Mesenchymal stem cell (in vitro differentiated cells and primary cell): ENCODE data around the gene ALDH7A1. TPM values are rescaled to one million over a fixed set of nuclear protein-coding genes. Genes with fewer than 3 reads are reported as not detected.

Experiments
- DNase-seq: peaks from one replicate; pipeline ENCODE4 v3.0.0-alpha.2; 2013
- H2AFZ ChIP-seq: one replicate; pipeline ENCODE4 v1.6.1; 2013; ENCODE audit warnings: low read depth, mild to moderate bottlenecking, control low read depth, inconsistent platforms, low read length, moderate library complexity
- H2AK5ac ChIP-seq: 2 replicates; pipeline ENCODE4 v1.6.1; 2013; ENCODE audit warnings: low read length, moderate library complexity, mild to moderate bottlenecking, inconsistent platforms; ENCODE audit not compliant: severe bottlenecking
- H2BK120ac ChIP-seq: one replicate; pipeline ENCODE4 v1.6.1; 2013; ENCODE audit warnings: low read depth, mild to moderate bottlenecking, inconsistent platforms, low read length, moderate library complexity
- H2BK12ac ChIP-seq, 2 experiments: one replicate each; pipeline ENCODE4 v1.6.1; 2013; ENCODE audit warnings: inconsistent platforms in 2 of 2, low read length in 2 of 2, mild to moderate bottlenecking in 2 of 2, moderate library complexity in 2 of 2, control low read depth in 1 of 2
- H2BK15ac ChIP-seq: one replicate; pipeline ENCODE4 v1.6.1; 2013; ENCODE audit warnings: mild to moderate bottlenecking, low read depth, inconsistent platforms; ENCODE audit not compliant: poor library complexity, severe bottlenecking
- H2BK5ac ChIP-seq: 2 replicates; pipeline ENCODE4 v1.6.1; 2013; ENCODE audit warnings: low read depth, mild to moderate bottlenecking, low read length, control low read depth, inconsistent platforms; ENCODE audit not compliant: poor library complexity, severe bottlenecking
- H3K14ac ChIP-seq, 2 experiments: one replicate each; pipeline ENCODE4 v1.6.1; 2013; ENCODE audit warnings: inconsistent platforms in 2 of 2, low read length in 2 of 2, control low read depth in 1 of 2, mild to moderate bottlenecking in 1 of 2, moderate library complexity in 1 of 2
- H3K18ac ChIP-seq, 2 experiments: one replicate each; pipeline ENCODE4 v1.6.1; 2013; ENCODE audit warnings: inconsistent platforms in 2 of 2, low read length in 2 of 2, control low read depth in 1 of 2, low read depth in 1 of 2, mild to moderate bottlenecking in 1 of 2
- H3K23ac ChIP-seq, 2 experiments: one replicate each; pipeline ENCODE4 v1.6.1; 2013; ENCODE audit warnings: inconsistent platforms in 2 of 2, low read length in 2 of 2, mild to moderate bottlenecking in 2 of 2, moderate library complexity in 2 of 2, control low read depth in 1 of 2
- H3K27ac ChIP-seq: 2 replicates; pipeline ENCODE4 v1.5.1; 2013; ENCODE audit warnings: mild to moderate bottlenecking, moderate library complexity, low read length, control low read depth, inconsistent platforms; ENCODE audit not compliant: poor library complexity, severe bottlenecking
- H3K27me3 ChIP-seq, 2 experiments: 2 replicates each; pipeline versions ENCODE4 v1.6.1 to v1.7.0; 2013; ENCODE audit warnings: low read length in 2 of 2, mild to moderate bottlenecking in 2 of 2, moderate library complexity in 2 of 2, control low read depth in 1 of 2, inconsistent platforms in 1 of 2; ENCODE audit not compliant: control insufficient read depth in 1 of 2, insufficient read depth in 1 of 2
- H3K36me3 ChIP-seq, 2 experiments: 2 replicates each; pipeline versions ENCODE4 v1.6.1 to v1.7.0; 2013; ENCODE audit warnings: low read length in 2 of 2, control low read depth in 1 of 2, inconsistent platforms in 1 of 2, low read depth in 1 of 2, mild to moderate bottlenecking in 1 of 2; ENCODE audit not compliant: insufficient read depth in 2 of 2, control insufficient read depth in 1 of 2
- H3K4ac ChIP-seq, 2 experiments: one replicate each; pipeline ENCODE4 v1.6.1; 2013; ENCODE audit warnings: inconsistent platforms in 2 of 2, low read length in 2 of 2, mild to moderate bottlenecking in 2 of 2, moderate library complexity in 2 of 2, control low read depth in 1 of 2, low read depth in 1 of 2
- H3K4me1 ChIP-seq: 2 replicates; pipeline ENCODE4 v1.6.1; 2013; ENCODE audit warnings: low read depth, low read length, control low read depth; ENCODE audit not compliant: control insufficient read depth, insufficient read depth
- H3K4me2 ChIP-seq: 2 replicates; pipeline ENCODE4 v1.6.1; 2013; ENCODE audit warnings: low read length, mild to moderate bottlenecking, inconsistent platforms; ENCODE audit not compliant: poor library complexity, severe bottlenecking
- H3K4me3 ChIP-seq, 2 experiments: 2 replicates each; pipeline versions ENCODE4 v1.5.1 to v1.7.0; 2013; ENCODE audit warnings: low read length in 2 of 2, mild to moderate bottlenecking in 2 of 2, control low read depth in 1 of 2, low read depth in 1 of 2; ENCODE audit not compliant: insufficient read depth in 1 of 2
- H3K79me1 ChIP-seq: replicated peaks from 2 replicates; pipeline ENCODE4 v1.6.1; 2013; ENCODE audit warnings: mild to moderate bottlenecking, control low read depth, low read length, inconsistent platforms; ENCODE audit not compliant: poor library complexity, severe bottlenecking
- H3K9ac ChIP-seq: 2 replicates; pipeline ENCODE4 v1.7.0; 2013; ENCODE audit warnings: mild to moderate bottlenecking, low read length, moderate library complexity
- H3K9me3 ChIP-seq: 2 replicates; pipeline ENCODE4 v1.7.0; 2013; ENCODE audit warnings: mild to moderate bottlenecking, low read length; ENCODE audit not compliant: control insufficient read depth
- H4K8ac ChIP-seq: one replicate; pipeline ENCODE4 v1.6.1; 2013; ENCODE audit warnings: inconsistent platforms, mild to moderate bottlenecking, low read length, moderate library complexity
- H4K91ac ChIP-seq: one replicate; pipeline ENCODE4 v1.6.1; 2013; ENCODE audit warnings: mild to moderate bottlenecking, low read length, inconsistent platforms
- whole genome bisulfite sequencing: methylation state at CpG from one replicate; pipeline ENCODE4 v1.1.7; 2013; ENCODE audit warnings: mixed read lengths; 5-methylcytosine and 5-hydroxymethylcytosine counted together
- small RNA-seq: library from polyadenylated mRNA; stranded (forward); fragments of <200 nt; extraction: miRNeasy Mini kit (QIAGEN cat#:217004); gene quantifications from one replicate; pipeline ENCODE3, GENCODE V24; 2013; ENCODE audit warnings: low read depth

Gene ALDH7A1

DNA sequence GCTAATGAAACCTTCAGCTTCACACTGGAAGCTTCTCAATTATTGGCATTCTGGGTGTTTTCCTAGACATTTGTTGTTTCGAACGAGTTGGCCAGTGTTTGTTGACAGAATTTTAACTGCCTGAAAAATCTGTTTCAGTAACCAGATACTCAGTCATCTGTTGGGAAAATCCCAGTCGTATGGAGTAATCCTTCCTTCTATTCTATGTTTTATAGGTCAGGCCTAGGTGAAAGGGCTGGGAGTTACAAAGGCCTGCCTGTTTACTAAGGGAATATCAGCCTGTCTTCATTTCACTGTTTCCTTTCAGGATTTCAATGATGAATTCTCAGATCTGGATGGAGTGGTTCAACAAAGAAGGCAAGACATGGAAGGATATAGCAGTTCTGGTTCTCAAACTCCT, 111.9 kb downstream of the ALDH7A1 start:
- peak; percentile 10 for DNase-seq
- H3K23ac ChIP-seq, result no peak overlapping the region

DNA sequence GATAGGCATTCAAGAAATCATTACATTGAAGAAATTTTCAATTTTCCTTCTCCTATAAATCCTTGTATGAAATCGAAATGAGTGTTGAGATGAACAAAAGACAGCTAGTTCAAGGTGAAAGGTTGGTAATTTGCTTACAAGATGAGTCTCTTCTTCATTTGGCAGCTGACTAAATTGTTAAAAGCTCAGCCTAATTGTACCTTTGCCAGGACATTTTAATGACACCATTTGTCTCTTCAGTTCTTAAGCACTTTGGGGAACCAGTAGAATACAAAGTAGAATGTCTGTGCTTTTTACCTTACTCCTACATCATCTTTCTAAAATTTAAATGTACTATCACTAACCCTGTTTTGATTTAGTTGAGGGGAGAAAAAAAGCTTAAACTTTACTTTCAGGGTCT, 112.4 kb downstream of the ALDH7A1 start:
- Histone ChIP-seq H4K91ac (no peak overlapping the region), H2BK12ac (no peak overlapping the region), H3K23ac (no peak overlapping the region), H4K8ac (no peak overlapping the region), H3K4me3 (no peak overlapping the region), H3K4me1 (no peaks in the 10 kb centered on the region), H2BK5ac (no peak overlapping the region), H3K79me1 (peaks cover 12% of the 10 kb centered on the region), H3K14ac (no peak overlapping the region), H3K4ac (no peak overlapping the region), H3K4me2 (no peak overlapping the region), H3K9me3 (no peaks in the 10 kb centered on the region), H2BK15ac (no peak overlapping the region), H3K27ac (no peak overlapping the region), H3K9ac (no peak overlapping the region), H3K36me3 (peaks cover 23 to 79% of the 10 kb centered on the region in 2 experiments), H3K18ac (no peak overlapping the region), H2BK120ac (no peak overlapping the region), H2AK5ac (no peak overlapping the region), H2AFZ (no peak overlapping the region), H3K27me3 (no peaks in the 10 kb centered on the region)
- DNase-seq, result no peak
- WGBS, result no CpG with 5 or more reads among the region's 1 CpG

More for the DNA sequence above, 111.9 kb downstream of the ALDH7A1 start:
- 96% methylated on average over 2 of the region's 3 CpGs for WGBS
- no peak overlapping the region for H4K8ac ChIP-seq
- no peak overlapping the region for H2AFZ ChIP-seq
- no peak overlapping the region for H2AK5ac ChIP-seq
- H2BK5ac ChIP-seq, result no peak overlapping the region
- H4K91ac ChIP-seq, result no peak overlapping the region
- H2BK15ac ChIP-seq, result no peak overlapping the region
- H3K9me3 ChIP-seq, result no peaks in the 10 kb centered on the region
- no peak overlapping the region for H3K4ac ChIP-seq
- H3K4me1 ChIP-seq, result no peaks in the 10 kb centered on the region
- H3K9ac ChIP-seq, result no peak overlapping the region
- H3K4me3 ChIP-seq, result no peak overlapping the region
- H3K4me2 ChIP-seq, result no peak overlapping the region
- no peak overlapping the region for H2BK12ac ChIP-seq
- H3K18ac ChIP-seq, result no peak overlapping the region
- H3K14ac ChIP-seq, result no peak overlapping the region
- H3K27ac ChIP-seq, result no peak overlapping the region
- peaks cover 19 to 84% of the 10 kb centered on the region in 2 experiments for H3K36me3 ChIP-seq
- H3K27me3 ChIP-seq, result no peaks in the 10 kb centered on the region
- no peak overlapping the region for H2BK120ac ChIP-seq
- peaks cover 13% of the 10 kb centered on the region for H3K79me1 ChIP-seq

DNA sequence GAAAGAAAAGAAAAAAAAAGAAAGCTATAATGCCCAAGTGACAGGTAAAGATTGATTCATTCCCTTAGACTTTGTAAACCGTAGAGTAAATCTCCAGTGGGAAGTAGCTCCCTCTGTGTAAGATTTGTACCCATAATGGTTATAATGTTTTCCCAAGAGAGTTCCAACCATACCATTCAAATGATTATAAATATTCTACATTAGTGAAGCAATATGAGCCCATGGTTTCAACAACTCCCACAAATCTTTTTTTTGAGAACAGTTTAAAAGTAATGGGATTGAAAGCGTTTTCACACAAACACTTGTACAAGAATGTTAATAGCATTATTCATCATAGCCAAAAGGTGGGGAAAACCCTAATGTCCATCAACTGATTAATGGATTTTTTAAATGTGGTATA, 113.8 kb downstream of the ALDH7A1 start:
- H3K36me3 ChIP-seq, result peaks cover 21 to 65% of the 10 kb centered on the region in 2 experiments
- H3K4me3 ChIP-seq, result no peak overlapping the region
- no peak overlapping the region for H3K4ac ChIP-seq
- H4K91ac ChIP-seq, result no peak overlapping the region
- no peaks in the 10 kb centered on the region for H3K4me1 ChIP-seq
- H3K18ac ChIP-seq, result no peak overlapping the region
- no peak overlapping the region for H3K27ac ChIP-seq
- H3K14ac ChIP-seq, result no peak overlapping the region
- peak; percentile 9 for DNase-seq
- H2BK15ac ChIP-seq, result no peak overlapping the region
- no peak overlapping the region for H2BK12ac ChIP-seq
- H4K8ac ChIP-seq, result no peak overlapping the region
- H3K9me3 ChIP-seq, result no peaks in the 10 kb centered on the region
- H3K27me3 ChIP-seq, result no peaks in the 10 kb centered on the region
- no CpG with 5 or more reads among the region's 2 CpGs for WGBS
- H2AFZ ChIP-seq, result no peak overlapping the region
- no peak overlapping the region for H2BK120ac ChIP-seq
- no peak overlapping the region for H2AK5ac ChIP-seq
- H2BK5ac ChIP-seq, result no peak overlapping the region
- no peak overlapping the region for H3K9ac ChIP-seq
- peaks cover 11% of the 10 kb centered on the region for H3K79me1 ChIP-seq
- no peak overlapping the region for H3K4me2 ChIP-seq
- H3K23ac ChIP-seq, result no peak overlapping the region

Small RNA genes lying within 50 kb of the gene (small RNA-seq; reads per million reads assigned to genes)
- not detected for gene RNU6-290P
